A673 (cell line): ENCODE measurements around the gene PCED1B. TPM values are rescaled to one million over a fixed set of nuclear protein-coding genes. Genes with fewer than 3 reads are reported as not detected.

Experiments used
- BruUV-seq: library from RNA; stranded (reverse); fragments of 400-500 nt; replicated peaks from 2 replicates; lab custom pipeline; 2021; lab: Mats Ljungman, UMichigan
- CTCF ChIA-PET: fragments of 300-600 bp; sonication (Branson Sonifier 250); formaldehyde crosslinking; loops from one replicate; lab custom pipeline; 2022; ENCODE audit warnings: antibody characterized with exemption; lab: Charles Lee
- POLR2A ChIA-PET: fragments of 300-600 bp; sonication (Branson Sonifier 250); formaldehyde crosslinking; loops from one replicate; lab custom pipeline; 2022; ENCODE audit warnings: antibody characterized with exemption; ENCODE audit not compliant: low non-redundant PET; lab: Charles Lee
- DNase-seq: peaks from one replicate; pipeline ENCODE4 v3.0.0-alpha.2; 2015; ENCODE audit warnings: low spot score
- H3K27ac ChIP-seq: fragments of 200-600 bp; sonication (generic); 2 replicates; pipeline ENCODE4 v1.5.1; 2016; ENCODE audit warnings: mixed run types, low read depth, mild to moderate bottlenecking, mixed read lengths, antibody characterized with exemption, low read length; ENCODE audit not compliant: poor library complexity, severe bottlenecking
- H3K27me3 ChIP-seq: fragments of 200-600 bp; sonication (generic); replicated peaks from 2 replicates; pipeline ENCODE4 v1.6.1; 2017; ENCODE audit warnings: mixed run types, low read depth, mild to moderate bottlenecking, mixed read lengths, antibody characterized with exemption, low read length; ENCODE audit not compliant: insufficient read depth, poor library complexity
- H3K36me3 ChIP-seq: fragments of 200-600 bp; sonication (generic); 2 replicates; pipeline ENCODE4 v1.6.1; 2016; ENCODE audit warnings: mixed run types, mild to moderate bottlenecking, mixed read lengths, antibody characterized with exemption, low read length; ENCODE audit not compliant: insufficient read depth, poor library complexity, severe bottlenecking
- H3K4me1 ChIP-seq: fragments of 200-600 bp; sonication (generic); 2 replicates; pipeline ENCODE4 v1.6.1; 2017; ENCODE audit warnings: mixed run types, mild to moderate bottlenecking, mixed read lengths, antibody characterized with exemption, low read length; ENCODE audit not compliant: insufficient read depth, poor library complexity, severe bottlenecking
- H3K4me3 ChIP-seq: fragments of 200-600 bp; sonication (generic); 2 replicates; pipeline ENCODE4 v1.5.1; 2016; ENCODE audit warnings: low read depth, mixed run types, mild to moderate bottlenecking, mixed read lengths, low read length; ENCODE audit not compliant: poor library complexity, severe bottlenecking
- H3K9me3 ChIP-seq: fragments of 200-600 bp; sonication (generic); 2 replicates; pipeline ENCODE4 v1.6.1; 2016; ENCODE audit warnings: mixed run types, low read depth, mild to moderate bottlenecking, mixed read lengths, antibody characterized with exemption, low read length; ENCODE audit not compliant: poor library complexity, severe bottlenecking
- EZH2 ChIP-seq: fragments of 200-600 bp; sonication (generic); IDR thresholded peaks from 2 replicates; pipeline ENCODE4 v1.6.1; 2017; ENCODE audit warnings: borderline replicate concordance, low read depth, mild to moderate bottlenecking, mixed read lengths, antibody characterized with exemption, low read length; ENCODE audit not compliant: poor library complexity, severe bottlenecking
- intact Hi-C: fragments of 100-400 bp; cut with micrococcal nuclease; formaldehyde crosslinking; loops from one replicate; pipeline ENCODE4 v1.10.0; 2022; ENCODE audit not compliant: unreplicated experiment
- total RNA-seq: library from RNA; stranded (reverse); gene quantifications from 2 replicates; pipeline ENCODE4 v1.2.3, GENCODE V29; 2021
- TF ChIP-seq, protein P1 (sequence below): fragments of 300-800, 200-600 bp; sonication (generic); conservative IDR thresholded peaks from 2 replicates; pipeline ENCODE4 v1.5.1; 2017; ENCODE audit warnings: low read depth, mild to moderate bottlenecking, antibody characterized with exemption, low read length, moderate library complexity, mixed read lengths

The PCED1B gene
- total RNA-seq, 1 experiment from 2014 or later = 3.1 TPM

DNA sequence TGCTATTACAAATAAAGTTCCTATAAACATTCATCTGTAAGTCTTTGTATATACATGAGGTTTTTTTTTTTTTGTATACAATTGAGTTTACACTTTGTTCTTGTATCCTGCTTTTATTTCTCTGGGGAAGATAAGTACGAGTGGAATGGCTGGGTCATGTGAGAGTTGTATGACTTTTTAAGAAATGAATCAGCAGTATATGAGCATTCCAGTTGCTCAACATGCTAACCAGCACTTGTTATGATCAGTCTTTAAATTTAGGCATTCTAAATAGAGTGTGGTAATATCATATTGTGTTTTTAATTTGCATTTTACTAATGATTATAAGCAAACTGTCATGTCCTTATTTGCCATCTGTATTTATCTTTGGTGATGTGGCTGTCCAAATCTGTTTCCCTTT is 45.0 kb downstream of the PCED1B start:
- intact Hi-C loops = no loop called here
- TF ChIP-seq, protein P1, sequence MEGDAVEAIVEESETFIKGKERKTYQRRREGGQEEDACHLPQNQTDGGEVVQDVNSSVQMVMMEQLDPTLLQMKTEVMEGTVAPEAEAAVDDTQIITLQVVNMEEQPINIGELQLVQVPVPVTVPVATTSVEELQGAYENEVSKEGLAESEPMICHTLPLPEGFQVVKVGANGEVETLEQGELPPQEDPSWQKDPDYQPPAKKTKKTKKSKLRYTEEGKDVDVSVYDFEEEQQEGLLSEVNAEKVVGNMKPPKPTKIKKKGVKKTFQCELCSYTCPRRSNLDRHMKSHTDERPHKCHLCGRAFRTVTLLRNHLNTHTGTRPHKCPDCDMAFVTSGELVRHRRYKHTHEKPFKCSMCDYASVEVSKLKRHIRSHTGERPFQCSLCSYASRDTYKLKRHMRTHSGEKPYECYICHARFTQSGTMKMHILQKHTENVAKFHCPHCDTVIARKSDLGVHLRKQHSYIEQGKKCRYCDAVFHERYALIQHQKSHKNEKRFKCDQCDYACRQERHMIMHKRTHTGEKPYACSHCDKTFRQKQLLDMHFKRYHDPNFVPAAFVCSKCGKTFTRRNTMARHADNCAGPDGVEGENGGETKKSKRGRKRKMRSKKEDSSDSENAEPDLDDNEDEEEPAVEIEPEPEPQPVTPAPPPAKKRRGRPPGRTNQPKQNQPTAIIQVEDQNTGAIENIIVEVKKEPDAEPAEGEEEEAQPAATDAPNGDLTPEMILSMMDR = no peak
- no peak for TF ChIP-seq EZH2
- no peak for DNase-seq
- Histone ChIP-seq H3K27ac (no peak overlapping the region), H3K36me3 (no peaks in the 10 kb centered on the region), H3K4me3 (no peak overlapping the region), H3K27me3 (no peaks in the 10 kb centered on the region), H3K4me1 (no peaks in the 10 kb centered on the region), H3K9me3 (no peaks in the 10 kb centered on the region)
- ChIA-PET CTCF (no interaction called here), POLR2A (no interaction called here)
- BruUV-seq = no TSS peak

DNA sequence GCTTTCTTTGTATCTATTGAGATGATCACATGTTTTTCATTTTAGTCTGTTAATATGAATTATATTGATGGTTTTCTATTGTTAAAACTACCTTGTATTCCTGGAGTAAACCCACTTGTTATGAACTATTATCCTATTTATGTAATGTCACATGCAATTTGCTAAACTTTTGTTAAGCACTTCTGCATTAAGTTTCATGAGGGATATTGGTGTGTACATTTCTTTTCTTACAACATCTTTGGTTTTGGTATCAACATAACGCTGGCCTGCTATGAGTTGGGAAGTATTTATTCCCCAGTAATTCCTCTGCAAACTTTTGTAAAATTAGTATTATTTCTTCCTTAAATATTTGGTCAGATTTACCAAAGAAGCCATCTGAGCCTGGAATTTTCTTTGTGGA is 46.8 kb downstream of the PCED1B start:
- CTCF ChIA-PET = no interaction called here
- TF ChIP-seq, protein P1 = no peak
- no peak for TF ChIP-seq EZH2
- no TSS peak for BruUV-seq
- POLR2A ChIA-PET = no interaction called here
- no peak for DNase-seq
- H3K36me3 ChIP-seq = no peaks in the 10 kb centered on the region
- intact Hi-C loops = no loop called here
- H3K27me3 ChIP-seq = no peaks in the 10 kb centered on the region
- H3K4me1 ChIP-seq = no peaks in the 10 kb centered on the region
- H3K9me3 ChIP-seq = no peaks in the 10 kb centered on the region
- H3K4me3 ChIP-seq = no peak overlapping the region
- no peak overlapping the region for H3K27ac ChIP-seq

DNA sequence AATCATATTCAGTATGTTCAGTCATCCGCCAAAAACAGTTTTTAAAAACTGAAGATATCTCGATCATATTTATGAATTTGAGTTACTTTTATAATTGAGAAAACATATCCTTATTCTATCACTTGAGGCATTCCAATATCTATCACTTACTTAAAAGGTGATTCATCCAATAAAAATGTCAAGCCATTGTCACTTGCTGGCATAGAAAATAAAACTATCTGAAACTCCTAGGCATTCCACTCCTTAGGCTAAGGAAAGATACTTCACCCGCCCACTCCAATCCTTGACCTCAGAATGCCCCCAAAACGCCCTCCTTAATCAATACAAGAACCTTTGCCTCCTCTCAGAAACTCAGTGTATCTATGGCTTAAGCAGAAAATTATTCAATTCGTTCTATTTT is 51.6 kb downstream of the PCED1B start:
- no peak overlapping the region for H3K27ac ChIP-seq
- no TSS peak for BruUV-seq
- H3K36me3 ChIP-seq = no peaks in the 10 kb centered on the region
- H3K9me3 ChIP-seq = no peaks in the 10 kb centered on the region
- no peaks in the 10 kb centered on the region for H3K27me3 ChIP-seq
- POLR2A ChIA-PET = no interaction called here
- no peak for DNase-seq
- H3K4me1 ChIP-seq = no peaks in the 10 kb centered on the region
- intact Hi-C loops = no loop called here
- H3K4me3 ChIP-seq = no peak overlapping the region
- CTCF ChIA-PET = no interaction called here
- TF ChIP-seq EZH2 = no peak
- TF ChIP-seq, protein P1 = no peak
